ENCODE results near the gene COG2.

Gene COG2

DNA sequence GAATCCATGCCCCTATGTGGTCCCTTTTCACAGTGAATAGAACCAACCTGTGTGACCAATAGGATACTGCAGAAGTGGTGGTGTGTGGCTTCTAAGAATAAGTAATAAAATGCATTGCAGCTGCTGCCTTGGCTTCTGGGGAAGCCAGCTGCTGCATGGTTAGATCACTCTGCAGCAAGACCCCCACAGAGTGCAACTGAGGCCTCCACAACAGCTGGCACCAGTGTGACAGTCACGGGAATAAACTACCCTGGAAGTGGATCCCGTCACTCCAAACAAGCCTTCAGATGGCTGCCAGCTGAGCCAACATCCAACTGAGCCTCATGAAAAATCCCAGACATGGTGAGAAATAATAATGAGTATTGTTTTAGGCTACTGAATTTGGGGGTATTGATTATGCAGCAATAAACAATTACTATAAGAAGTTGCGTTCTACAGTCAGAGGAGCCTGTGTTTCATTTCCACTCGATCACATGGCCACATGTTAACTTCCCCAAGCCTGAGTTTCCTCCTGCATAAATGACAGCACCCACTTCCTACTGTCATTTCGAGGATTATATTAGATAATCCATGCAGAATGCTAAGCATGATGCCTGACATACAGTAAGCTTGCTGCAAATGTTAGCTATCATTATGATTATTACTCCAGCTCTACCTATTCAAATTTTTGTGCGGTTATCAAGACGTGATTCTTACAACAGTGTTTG lies 20.8 kb upstream of the COG2 start (continued):
- TF ChIP-seq, protein P1, sequence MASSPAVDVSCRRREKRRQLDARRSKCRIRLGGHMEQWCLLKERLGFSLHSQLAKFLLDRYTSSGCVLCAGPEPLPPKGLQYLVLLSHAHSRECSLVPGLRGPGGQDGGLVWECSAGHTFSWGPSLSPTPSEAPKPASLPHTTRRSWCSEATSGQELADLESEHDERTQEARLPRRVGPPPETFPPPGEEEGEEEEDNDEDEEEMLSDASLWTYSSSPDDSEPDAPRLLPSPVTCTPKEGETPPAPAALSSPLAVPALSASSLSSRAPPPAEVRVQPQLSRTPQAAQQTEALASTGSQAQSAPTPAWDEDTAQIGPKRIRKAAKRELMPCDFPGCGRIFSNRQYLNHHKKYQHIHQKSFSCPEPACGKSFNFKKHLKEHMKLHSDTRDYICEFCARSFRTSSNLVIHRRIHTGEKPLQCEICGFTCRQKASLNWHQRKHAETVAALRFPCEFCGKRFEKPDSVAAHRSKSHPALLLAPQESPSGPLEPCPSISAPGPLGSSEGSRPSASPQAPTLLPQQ (tag by site-specific recombination; IDR thresholded peaks at IDR 0.05) = no peak

- POLR2A ChIA-PET = no interaction called here
- Histone ChIP-seq H3K27ac (ENCODE audit: extremely low read depth, low read depth, low read length) (no peak overlapping the region), H3K36me3 (ENCODE audit: control insufficient read depth in 2 of 2, insufficient read depth in 1 of 2, low read length in 2 of 2) (no peaks in the 10 kb centered on the region), H3K4me3 (ENCODE audit: low read depth, low read length) (no peak overlapping the region), H3K4me1 (ENCODE audit: control insufficient read depth, insufficient read depth, low read length) (no peaks in the 10 kb centered on the region), H3K9me3 (ENCODE audit: control insufficient read depth, insufficient read depth, low read depth, low read length) (no peaks in the 10 kb centered on the region)
- TF ChIP-seq ZNF274 (IDR thresholded peaks at IDR 0.05; ENCODE audit: low read length) (no peak), ZNF274 (tag by site-specific recombination; IDR thresholded peaks at IDR 0.05; ENCODE audit: borderline replicate concordance) (no peak), ZNF777 (tag by site-specific recombination; IDR thresholded peaks at IDR 0.05; ENCODE audit: borderline replicate concordance) (no peak), ZNF660 (tag by site-specific recombination; IDR thresholded peaks at IDR 0.05) (no peak), ZNF175 (tag by site-specific recombination; IDR thresholded peaks at IDR 0.05) (no peak), ZIC2 (tag by site-specific recombination; IDR thresholded peaks at IDR 0.05) (no peak), ZNF391 (tag by site-specific recombination; IDR thresholded peaks at IDR 0.05; ENCODE audit: borderline replicate concordance, low read depth) (no peak), ZSCAN30 (tag by site-specific recombination; IDR thresholded peaks at IDR 0.05) (no peak), ZEB2 (tag by site-specific recombination; IDR thresholded peaks at IDR 0.05) (no peak), ZNF621 (tag by site-specific recombination; IDR thresholded peaks at IDR 0.05) (no peak), ZNF404 (tag by site-specific recombination; IDR thresholded peaks at IDR 0.05) (no peak), PRDM1 (tag by site-specific recombination; IDR thresholded peaks at IDR 0.05) (no peak)
- TF ChIP-seq, protein P1 (tag by site-specific recombination; IDR thresholded peaks at IDR 0.05) = no peak
- TF ChIP-seq, protein P2, sequence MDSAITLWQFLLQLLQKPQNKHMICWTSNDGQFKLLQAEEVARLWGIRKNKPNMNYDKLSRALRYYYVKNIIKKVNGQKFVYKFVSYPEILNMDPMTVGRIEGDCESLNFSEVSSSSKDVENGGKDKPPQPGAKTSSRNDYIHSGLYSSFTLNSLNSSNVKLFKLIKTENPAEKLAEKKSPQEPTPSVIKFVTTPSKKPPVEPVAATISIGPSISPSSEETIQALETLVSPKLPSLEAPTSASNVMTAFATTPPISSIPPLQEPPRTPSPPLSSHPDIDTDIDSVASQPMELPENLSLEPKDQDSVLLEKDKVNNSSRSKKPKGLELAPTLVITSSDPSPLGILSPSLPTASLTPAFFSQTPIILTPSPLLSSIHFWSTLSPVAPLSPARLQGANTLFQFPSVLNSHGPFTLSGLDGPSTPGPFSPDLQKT (IDR thresholded peaks at IDR 0.05; ENCODE audit: borderline replicate concordance, low read depth, low read length) = no peak
- CTCF ChIA-PET = interaction anchor here (1.0 kb wide), 2 partner anchors 11 kb away, joined by 3 to 5 read pairs; no protein-coding TSS in a partner anchor
Measured at GRCh38 chr1:230622151-230622550, 20.1 kb upstream of the COG2 start.

DNA sequence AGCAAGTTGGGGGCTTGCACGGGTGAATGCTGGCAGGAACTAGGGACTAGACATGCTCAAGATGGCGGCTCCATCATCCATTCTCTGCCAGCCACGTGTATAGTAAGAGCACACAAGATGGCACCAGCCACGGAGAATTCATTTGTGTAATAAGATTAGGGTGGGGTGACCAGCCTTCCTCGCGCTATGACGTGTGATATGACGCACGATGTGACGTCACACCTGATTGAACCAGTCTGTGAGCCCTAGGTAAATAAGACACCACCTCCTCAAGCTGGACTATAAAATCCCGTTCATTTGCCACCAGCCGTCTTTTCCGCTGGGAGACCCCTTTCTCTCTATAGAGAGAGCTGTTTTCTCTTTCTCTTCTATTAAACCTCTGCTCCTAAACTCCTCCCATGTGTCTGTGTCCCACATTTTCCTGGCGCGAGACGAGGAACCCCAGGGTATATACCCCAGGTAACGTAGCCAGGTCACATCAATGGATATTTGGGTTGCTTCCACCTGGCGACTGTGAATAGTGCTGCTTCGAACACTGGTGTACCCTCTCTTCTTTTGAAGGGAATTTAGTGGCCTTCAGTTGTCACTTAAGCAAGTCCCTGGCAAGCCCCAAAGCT lies 18.1 kb upstream of the COG2 start:
- ChIA-PET CTCF (no interaction called here), POLR2A (no interaction called here)
- Histone ChIP-seq H3K36me3 (ENCODE audit: control insufficient read depth in 2 of 2, insufficient read depth in 1 of 2, low read length in 2 of 2) (no peaks in the 10 kb centered on the region), H3K27ac (ENCODE audit: extremely low read depth, low read depth, low read length) (no peak overlapping the region), H3K9me3 (ENCODE audit: control insufficient read depth, insufficient read depth, low read depth, low read length) (no peaks in the 10 kb centered on the region), H3K4me3 (ENCODE audit: low read depth, low read length) (no peak overlapping the region), H3K4me1 (ENCODE audit: control insufficient read depth, insufficient read depth, low read length) (no peaks in the 10 kb centered on the region)
- TF ChIP-seq, protein P3, sequence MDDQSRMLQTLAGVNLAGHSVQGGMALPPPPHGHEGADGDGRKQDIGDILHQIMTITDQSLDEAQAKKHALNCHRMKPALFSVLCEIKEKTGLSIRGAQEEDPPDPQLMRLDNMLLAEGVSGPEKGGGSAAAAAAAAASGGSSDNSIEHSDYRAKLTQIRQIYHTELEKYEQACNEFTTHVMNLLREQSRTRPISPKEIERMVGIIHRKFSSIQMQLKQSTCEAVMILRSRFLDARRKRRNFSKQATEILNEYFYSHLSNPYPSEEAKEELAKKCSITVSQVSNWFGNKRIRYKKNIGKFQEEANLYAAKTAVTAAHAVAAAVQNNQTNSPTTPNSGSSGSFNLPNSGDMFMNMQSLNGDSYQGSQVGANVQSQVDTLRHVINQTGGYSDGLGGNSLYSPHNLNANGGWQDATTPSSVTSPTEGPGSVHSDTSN (CRISPR knock-in tag; IDR thresholded peaks at IDR 0.05) = no peak
- TF ChIP-seq ZNF24 (tag by site-specific recombination; IDR thresholded peaks at IDR 0.05) (no peak), ZNF155 (tag by site-specific recombination; IDR thresholded peaks at IDR 0.05) (no peak), SP2 (tag by site-specific recombination; IDR thresholded peaks at IDR 0.05) (no peak), ZNF488 (tag by site-specific recombination; IDR thresholded peaks at IDR 0.05) (no peak), GLIS2 (tag by site-specific recombination; IDR thresholded peaks at IDR 0.05) (no peak), ZNF768 (tag by site-specific recombination; IDR thresholded peaks at IDR 0.05) (no peak)
